ENCODE measurements around the gene NNT.

GRCh38 chr5:43620944-43621505 is 18.0 kb downstream of the NNT start:
- TF ChIP-seq, protein P1, sequence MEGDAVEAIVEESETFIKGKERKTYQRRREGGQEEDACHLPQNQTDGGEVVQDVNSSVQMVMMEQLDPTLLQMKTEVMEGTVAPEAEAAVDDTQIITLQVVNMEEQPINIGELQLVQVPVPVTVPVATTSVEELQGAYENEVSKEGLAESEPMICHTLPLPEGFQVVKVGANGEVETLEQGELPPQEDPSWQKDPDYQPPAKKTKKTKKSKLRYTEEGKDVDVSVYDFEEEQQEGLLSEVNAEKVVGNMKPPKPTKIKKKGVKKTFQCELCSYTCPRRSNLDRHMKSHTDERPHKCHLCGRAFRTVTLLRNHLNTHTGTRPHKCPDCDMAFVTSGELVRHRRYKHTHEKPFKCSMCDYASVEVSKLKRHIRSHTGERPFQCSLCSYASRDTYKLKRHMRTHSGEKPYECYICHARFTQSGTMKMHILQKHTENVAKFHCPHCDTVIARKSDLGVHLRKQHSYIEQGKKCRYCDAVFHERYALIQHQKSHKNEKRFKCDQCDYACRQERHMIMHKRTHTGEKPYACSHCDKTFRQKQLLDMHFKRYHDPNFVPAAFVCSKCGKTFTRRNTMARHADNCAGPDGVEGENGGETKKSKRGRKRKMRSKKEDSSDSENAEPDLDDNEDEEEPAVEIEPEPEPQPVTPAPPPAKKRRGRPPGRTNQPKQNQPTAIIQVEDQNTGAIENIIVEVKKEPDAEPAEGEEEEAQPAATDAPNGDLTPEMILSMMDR (IDR thresholded peaks at IDR 0.05): no peak
- no peak for TF ChIP-seq POLR2A (IDR thresholded peaks at IDR 0.05)
